CD14-positive monocyte (primary cell): ENCODE measurements around the gene PXN. TPM values are rescaled to one million over a fixed set of nuclear protein-coding genes. Genes with fewer than 3 reads are reported as not detected.
"Not testable (repeated sequence)": the region's sequence is repeated elsewhere in the genome, so short reads cannot be mapped to it uniquely, and the experiment has no call there.

Source experiments
- DNase-seq, 3 donors: peaks; one replicate each; pipeline ENCODE4 v3.0.0-alpha.2; 2011 to 2022
- H2AFZ ChIP-seq: 2 replicates; pipeline ENCODE4 v1.6.0; 2012; ENCODE audit warnings: mild to moderate bottlenecking, low read depth, low read length, inconsistent platforms; ENCODE audit not compliant: insufficient read depth, poor library complexity, severe bottlenecking
- H3K27ac ChIP-seq, 2 donors: 1 replicate in 1 of 2; 2 replicates in 1 of 2; pipeline ENCODE4 v1.5.1; 2012 to 2013; ENCODE audit warnings: low read length in 2 of 2, control low read depth in 1 of 2, inconsistent platforms in 1 of 2, low read depth in 1 of 2, mild to moderate bottlenecking in 1 of 2
- H3K27me3 ChIP-seq, 2 donors: one replicate each; pipeline versions ENCODE4 v1.6.0 to v1.6.1; 2011 to 2013; ENCODE audit warnings: low read length in 2 of 2; ENCODE audit not compliant: control insufficient read depth in 2 of 2, insufficient read depth in 2 of 2
- H3K36me3 ChIP-seq, 2 donors: replicated peaks in 1 of 2; 1 replicate in 1 of 2; 2 replicates in 1 of 2; pipeline versions ENCODE4 v1.5.1 to v1.6.1; 2012 to 2013; ENCODE audit warnings: low read length in 2 of 2, control low read depth in 1 of 2, inconsistent platforms in 1 of 2, mild to moderate bottlenecking in 1 of 2; ENCODE audit not compliant: insufficient read depth in 2 of 2, control insufficient read depth in 1 of 2
- H3K4me1 ChIP-seq, 2 donors: 1 replicate in 1 of 2; 2 replicates in 1 of 2; pipeline versions ENCODE4 v1.5.1 to v1.6.1; 2012 to 2013; ENCODE audit warnings: low read length in 2 of 2, control low read depth in 1 of 2, inconsistent platforms in 1 of 2, mild to moderate bottlenecking in 1 of 2, moderate library complexity in 1 of 2; ENCODE audit not compliant: insufficient read depth in 2 of 2, control insufficient read depth in 1 of 2
- H3K4me2 ChIP-seq: replicated peaks from 2 replicates; pipeline ENCODE3; 2012; ENCODE audit warnings: low read length, moderate library complexity, mild to moderate bottlenecking; ENCODE audit not compliant: poor library complexity, severe bottlenecking; ENCODE audit errors: extremely low read depth
- H3K4me3 ChIP-seq, 3 experiments: fragments of 200-600 bp in 1 of 3; sonication (generic) in 1 of 3; replicated peaks in 1 of 3; 1 replicate in 2 of 3; 2 replicates in 1 of 3; pipeline ENCODE4 v1.5.1; 2011 to 2013; ENCODE audit warnings: low read length in 3 of 3, mild to moderate bottlenecking in 3 of 3, control low read depth in 2 of 3, low read depth in 2 of 3, inconsistent platforms in 1 of 3, moderate library complexity in 1 of 3
- H3K79me2 ChIP-seq: 2 replicates; pipeline ENCODE4 v1.6.0; 2012; ENCODE audit warnings: mild to moderate bottlenecking, control low read depth, inconsistent platforms, low read length, moderate library complexity; ENCODE audit not compliant: insufficient read depth
- H3K9ac ChIP-seq: 2 replicates; pipeline ENCODE4 v1.6.0; 2017; ENCODE audit warnings: low read length, mild to moderate bottlenecking; ENCODE audit not compliant: insufficient read depth, poor library complexity, severe bottlenecking
- H3K9me3 ChIP-seq, 2 donors: replicated peaks in 1 of 2; 1 replicate in 1 of 2; 2 replicates in 1 of 2; pipeline versions ENCODE4 v1.5.1 to v1.6.1; 2012 to 2013; ENCODE audit warnings: low read length in 2 of 2, control low read depth in 1 of 2; ENCODE audit not compliant: control insufficient read depth in 1 of 2, insufficient read depth in 1 of 2
- H4K20me1 ChIP-seq: 2 replicates; pipeline ENCODE4 v1.6.0; 2012; ENCODE audit warnings: mild to moderate bottlenecking, low read length, control low read depth, moderate library complexity; ENCODE audit not compliant: insufficient read depth
- H3K27ac Mint-ChIP-seq, 7 donors: one replicate each; pipeline ENCODE4 v1.8.0; 2020; ENCODE audit warnings: mild to moderate bottlenecking in 7 of 7, mixed read lengths in 7 of 7, moderate library complexity in 6 of 7, inconsistent platforms in 2 of 7
- H3K27me3 Mint-ChIP-seq, 3 donors: one replicate each; pipeline ENCODE4 v1.8.0; 2021 to 2022; ENCODE audit warnings: low read depth in 3 of 3, mild to moderate bottlenecking in 3 of 3, mixed read lengths in 3 of 3, moderate library complexity in 3 of 3, inconsistent platforms in 1 of 3
- H3K36me3 Mint-ChIP-seq, 2 donors: one replicate each; pipeline ENCODE4 v1.8.0; 2020; ENCODE audit warnings: mixed read lengths in 2 of 2, inconsistent platforms in 1 of 2, mild to moderate bottlenecking in 1 of 2
- H3K4me1 Mint-ChIP-seq: one replicate; pipeline ENCODE4 v1.8.0; 2020; ENCODE audit warnings: mild to moderate bottlenecking, mixed read lengths
- H3K4me3 Mint-ChIP-seq, 2 donors: one replicate each; pipeline ENCODE4 v1.8.0; 2020; ENCODE audit warnings: mild to moderate bottlenecking in 2 of 2, mixed read lengths in 2 of 2, moderate library complexity in 1 of 2
- H3K9me3 Mint-ChIP-seq, 7 donors: one replicate each; pipeline ENCODE4 v1.8.0; 2020 to 2022; ENCODE audit warnings: mixed read lengths in 7 of 7, mild to moderate bottlenecking in 6 of 7, moderate library complexity in 6 of 7, inconsistent platforms in 2 of 7
- CTCF ChIP-seq: fragments of 200-600 bp; IDR thresholded peaks from one replicate; pipeline ENCODE4 v1.8.0; 2022; ENCODE audit warnings: antibody characterized with exemption, mild to moderate bottlenecking
- WGBS: methylation state at CpG from one replicate; pipeline ENCODE4 v1.1.5; 2013; ENCODE audit warnings: missing lambda C conversion rate; ENCODE audit not compliant: insufficient coverage; 5-methylcytosine and 5-hydroxymethylcytosine counted together
- intact Hi-C, 2 donors: fragments of 100-400 bp; cut with micrococcal nuclease; formaldehyde crosslinking; loops; one replicate each; pipeline versions ENCODE4 v1.15.0 to v1.15.1; 2023
- polyA plus RNA-seq, 3 donors: library from polyadenylated mRNA; depleted of rRNA in 1 of 3; unstranded in 2 of 3; stranded (reverse) in 1 of 3; fragments of 300-500 nt in 2 of 3; fragments of >200 nt in 1 of 3; fragmentation: Illumina TruSeq in 2 of 3; gene quantifications; 1 replicate in 2 of 3; 2 replicates in 1 of 3; pipeline ENCODE4 v1.2.3, GENCODE V29; 2012 to 2021

Gene PXN
- polyA plus RNA-seq, 3 donors, result 62.5 to 106 (median 98.4) TPM

- H2AFZ ChIP-seq, result no peak overlapping the region
- Mint-ChIP-seq H3K36me3 (peaks cover 65 to 86% of the 10 kb centered on the region in 2 donors), H3K4me3 (no peak overlapping the region), H3K27ac (peak overlapping the region in 2 of 7 donors; percentile 32 to 54), H3K9me3 (no peaks in the 10 kb centered on the region), H3K4me1 (no peaks in the 10 kb centered on the region), H3K27me3 (peaks cover 0 to 2% (median 0%) of the 10 kb centered on the region in 3 donors)
- intact Hi-C loops, result no loop called here
- H3K27me3 ChIP-seq, result no peaks in the 10 kb centered on the region
- no peaks in the 10 kb centered on the region for H3K4me1 ChIP-seq
- H3K4me2 ChIP-seq, result no peak overlapping the region
- DNase-seq, result no peak
- H3K27ac ChIP-seq, result no peak overlapping the region
- H3K9ac ChIP-seq, result no peak overlapping the region
- H4K20me1 ChIP-seq, result peaks cover 93% of the 10 kb centered on the region
- 99% methylated on average over 18 of the region's 20 CpGs for WGBS
- H3K4me3 ChIP-seq, result no peak overlapping the region
- peaks cover 80 to 86% of the 10 kb centered on the region in 2 donors for H3K36me3 ChIP-seq
- no peaks in the 10 kb centered on the region for H3K79me2 ChIP-seq
- no peak for TF ChIP-seq CTCF
- no peaks in the 10 kb centered on the region for H3K9me3 ChIP-seq
Measured at GRCh38 chr12:120213758-120214157, 51.8 kb downstream of the PXN start.

- H3K79me2 ChIP-seq, H3K4me2 ChIP-seq, DNase-seq, intact Hi-C loops, H3K27ac Mint-ChIP-seq, H3K4me1 ChIP-seq, H2AFZ ChIP-seq, H3K9me3 Mint-ChIP-seq, H3K4me3 ChIP-seq, H3K27ac ChIP-seq, H3K4me1 Mint-ChIP-seq, H3K27me3 ChIP-seq, H3K9ac ChIP-seq, H3K9me3 ChIP-seq, H3K4me3 Mint-ChIP-seq, H3K27me3 Mint-ChIP-seq: not testable (repeated sequence)
- WGBS, result 98% methylated on average over 5 of the region's 5 CpGs
- Histone ChIP-seq H3K36me3 (peaks cover 75 to 80% of the 10 kb centered on the region in 2 donors), H4K20me1 (peaks cover 88% of the 10 kb centered on the region)
- H3K36me3 Mint-ChIP-seq, result peaks cover 60 to 80% of the 10 kb centered on the region in 2 donors
Measured at GRCh38 chr12:120213182-120213581, 52.3 kb downstream of the PXN start.
